Lower leg skin (tissue), 3 donors: ENCODE data around the gene GDPD4.

Source experiments
- POLR2A ChIP-seq, 2 donors: fragments of 450-650 bp; IDR thresholded peaks; one replicate each; pipeline ENCODE4 v1.6.1; 2016 to 2017; ENCODE audit warnings: antibody characterized with exemption in 2 of 2, mild to moderate bottlenecking in 1 of 2, moderate library complexity in 1 of 2
- TF ChIP-seq, protein P1 (sequence below), 3 donors: fragments of 450-650 bp; IDR thresholded peaks; one replicate each; pipeline ENCODE4 v1.5.1; 2016; ENCODE audit warnings: antibody characterized with exemption in 3 of 3, mild to moderate bottlenecking in 3 of 3, moderate library complexity in 2 of 3

GRCh38 chr11:77287615-77288273, 13.7 kb downstream of the GDPD4 start:
- TF ChIP-seq, protein P1, sequence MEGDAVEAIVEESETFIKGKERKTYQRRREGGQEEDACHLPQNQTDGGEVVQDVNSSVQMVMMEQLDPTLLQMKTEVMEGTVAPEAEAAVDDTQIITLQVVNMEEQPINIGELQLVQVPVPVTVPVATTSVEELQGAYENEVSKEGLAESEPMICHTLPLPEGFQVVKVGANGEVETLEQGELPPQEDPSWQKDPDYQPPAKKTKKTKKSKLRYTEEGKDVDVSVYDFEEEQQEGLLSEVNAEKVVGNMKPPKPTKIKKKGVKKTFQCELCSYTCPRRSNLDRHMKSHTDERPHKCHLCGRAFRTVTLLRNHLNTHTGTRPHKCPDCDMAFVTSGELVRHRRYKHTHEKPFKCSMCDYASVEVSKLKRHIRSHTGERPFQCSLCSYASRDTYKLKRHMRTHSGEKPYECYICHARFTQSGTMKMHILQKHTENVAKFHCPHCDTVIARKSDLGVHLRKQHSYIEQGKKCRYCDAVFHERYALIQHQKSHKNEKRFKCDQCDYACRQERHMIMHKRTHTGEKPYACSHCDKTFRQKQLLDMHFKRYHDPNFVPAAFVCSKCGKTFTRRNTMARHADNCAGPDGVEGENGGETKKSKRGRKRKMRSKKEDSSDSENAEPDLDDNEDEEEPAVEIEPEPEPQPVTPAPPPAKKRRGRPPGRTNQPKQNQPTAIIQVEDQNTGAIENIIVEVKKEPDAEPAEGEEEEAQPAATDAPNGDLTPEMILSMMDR (IDR thresholded peaks at IDR 0.05) = no peak
- no peak for TF ChIP-seq POLR2A (IDR thresholded peaks at IDR 0.05)
